AG04449 (cell line): ENCODE measurements around the gene TSGA10IP.

ENCODE experiments used
- CTCF ChIA-PET: fragments of 350-600 bp; formaldehyde crosslinking; extraction: SDS; loops from one replicate; lab custom pipeline; 2021; ENCODE audit warnings: antibody characterized with exemption; lab: Yijun Ruan, JAX
- POLR2A ChIA-PET: fragments of 400-600, 350-600 bp; formaldehyde crosslinking; extraction: SDS; loops from one replicate; lab custom pipeline; 2020; ENCODE audit warnings: antibody characterized with exemption, inconsistent platforms; lab: Yijun Ruan, JAX
- DNase-seq: peaks from one replicate; pipeline ENCODE4 v3.0.0-alpha.2; 2010; ENCODE audit warnings: low read depth, low spot score
- H3K4me3 ChIP-seq: 2 replicates; pipeline ENCODE4 v1.5.1; 2011; ENCODE audit warnings: low read depth, mild to moderate bottlenecking, control low read depth, low read length
- CTCF ChIP-seq: IDR thresholded peaks from one replicate; pipeline ENCODE4 v1.5.1; 2011; ENCODE audit warnings: mild to moderate bottlenecking, moderate library complexity, low read length, control low read depth, inconsistent platforms; ENCODE audit not compliant: insufficient read depth; ENCODE audit errors: missing control alignments

TSGA10IP gene

DNA sequence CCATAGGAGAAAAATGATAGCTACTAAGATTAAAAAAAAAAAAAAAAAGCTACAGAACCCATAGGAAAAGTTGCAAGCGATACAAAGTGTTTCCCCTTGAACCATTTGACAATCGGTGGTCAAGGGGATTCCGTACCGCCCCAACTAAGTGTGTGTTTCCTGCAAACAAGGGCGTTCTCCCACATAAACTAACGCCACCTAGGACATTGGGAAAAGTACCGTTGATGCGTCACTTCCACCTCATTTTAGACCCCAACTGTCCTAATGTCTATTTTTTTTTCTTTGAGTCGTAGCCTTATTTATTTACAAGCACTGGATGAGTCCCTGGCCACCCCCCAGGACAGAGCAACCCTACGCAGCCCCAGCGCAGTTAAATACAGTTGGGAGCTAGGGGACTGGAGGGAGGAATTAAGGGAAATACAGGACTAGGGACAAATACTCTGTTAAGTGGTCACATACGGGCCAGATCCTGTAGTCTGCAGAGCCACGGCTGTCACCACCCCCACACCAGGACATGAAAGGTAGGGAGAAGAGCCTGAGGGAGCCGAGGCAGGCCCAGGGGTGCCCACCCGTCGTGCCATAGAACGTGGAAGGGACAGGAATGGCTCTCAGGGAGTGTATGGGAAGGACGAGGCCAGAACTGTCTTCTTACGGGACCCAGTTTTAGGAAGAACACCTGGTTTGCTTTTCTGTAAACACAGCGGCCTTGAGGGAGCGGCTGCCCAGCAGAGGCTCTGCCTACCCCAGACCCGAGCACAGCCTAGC lies 37.7 kb downstream of the TSGA10IP start:
- no peak for DNase-seq
- POLR2A ChIA-PET: interaction anchor here (0.6 to 2.5 kb wide), 4 partner anchors 11 to 123 kb away, joined by 3 to 7 read pairs (median 4); partner anchors contain the start of genes CCDC85B and MUS81
- no peak overlapping the region for H3K4me3 ChIP-seq
- no peak for TF ChIP-seq CTCF
- CTCF ChIA-PET: interaction anchor here (0.8 to 44.9 kb wide), 5 partner anchors 12 to 278 kb away, joined by 3 to 1090 read pairs (median 5); partner anchors contain the start of genes CCDC85B, CTSW, EFEMP2 and FIBP

DNA sequence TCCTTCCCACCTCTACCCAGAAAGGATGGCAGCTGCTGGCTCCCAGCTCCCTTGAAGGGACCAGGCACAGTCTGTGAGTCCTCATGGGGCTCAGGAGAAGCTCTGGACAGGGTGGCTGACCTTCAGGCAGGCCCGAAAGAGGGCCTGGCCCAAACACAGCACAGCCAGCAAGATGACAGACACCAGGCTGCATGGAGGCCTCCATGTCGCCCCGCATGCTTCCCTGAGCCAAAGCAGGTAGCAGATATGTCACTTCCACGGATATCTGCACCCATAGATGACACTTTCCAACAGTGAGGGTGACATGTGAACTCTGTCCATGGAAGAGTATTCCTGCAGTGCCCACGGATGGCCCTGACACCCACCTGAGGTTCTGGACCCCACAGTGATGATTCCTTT lies 38.3 kb downstream of the TSGA10IP start:
- ChIA-PET POLR2A (interaction anchor here (1.4 kb wide), 1 partner anchor 124 kb away, joined by 4 read pairs; the partner anchor contains the start of gene MUS81), CTCF (interaction anchor here (1.9 to 44.9 kb wide), 3 partner anchors 13 to 124 kb away, joined by 5 to 1090 read pairs (median 8); partner anchors contain the start of genes CCDC85B, CTSW, EFEMP2 and FIBP)
- DNase-seq: no peak
- H3K4me3 ChIP-seq: no peak overlapping the region
- no peak for TF ChIP-seq CTCF

- TF ChIP-seq CTCF: no peak
- CTCF ChIA-PET: interaction anchor here (1.0 to 44.9 kb wide), 11 partner anchors 11 to 276 kb away, joined by 3 to 1090 read pairs (median 8); partner anchors contain the start of genes CCDC85B, CTSW, EFEMP2 and FIBP
- no peak overlapping the region for H3K4me3 ChIP-seq
- POLR2A ChIA-PET: no interaction called here
- no peak for DNase-seq
Measured at GRCh38 chr11:65987336-65987735, 42.1 kb downstream of the TSGA10IP start.

DNA sequence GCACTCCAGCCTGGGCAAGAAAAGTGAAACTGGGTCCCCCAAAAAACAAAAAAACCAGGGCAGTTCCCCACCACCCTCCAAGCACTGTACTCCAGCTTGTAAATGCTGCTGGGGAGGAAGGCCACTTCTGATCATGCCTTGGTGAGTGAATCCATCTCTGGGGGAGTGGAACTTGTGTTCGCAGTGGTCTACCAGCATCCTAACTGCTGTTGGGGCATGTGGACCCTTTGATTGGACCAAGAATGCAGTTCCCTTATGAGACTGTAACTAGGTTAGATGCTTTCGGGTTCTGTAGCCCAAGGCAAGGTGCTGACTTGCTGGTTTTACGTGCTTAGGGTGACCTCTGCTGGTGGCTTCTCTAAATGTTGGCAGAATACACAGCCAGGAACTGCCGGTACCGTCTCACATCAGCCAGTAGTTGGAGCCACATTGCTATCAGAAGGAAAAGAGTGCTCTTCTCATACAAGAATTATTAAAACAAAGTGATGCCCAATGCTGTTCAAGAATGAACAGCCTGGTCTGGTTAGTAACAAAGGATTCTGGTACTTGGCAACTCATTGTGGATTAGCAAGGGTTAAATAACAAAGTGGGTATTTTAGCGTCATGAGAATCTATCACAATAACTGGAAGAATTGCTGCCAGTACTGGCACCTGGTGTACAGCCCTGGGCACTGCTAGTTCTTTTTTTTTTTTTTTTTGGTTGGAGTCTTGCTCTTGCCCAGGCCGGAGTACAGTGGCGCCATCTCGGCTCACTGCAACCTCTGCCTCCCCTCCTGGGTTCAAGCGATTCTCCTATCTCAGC lies 43.7 kb downstream of the TSGA10IP start:
- POLR2A ChIA-PET: interaction anchor here (0.7 to 1.0 kb wide), 2 partner anchors 98 to 131 kb away, joined by 3 read pairs; partner anchors contain the start of genes CCDC85B and CFL1
- CTCF ChIA-PET: interaction anchor here (0.6 to 44.9 kb wide), 36 partner anchors 9 to 374 kb away, joined by 3 to 1090 read pairs (median 4); partner anchors contain the start of genes CCDC85B, CTSW, EFEMP2 and FIBP
- TF ChIP-seq CTCF: peak; percentile 94
- H3K4me3 ChIP-seq: no peak overlapping the region
- DNase-seq: peak; percentile 79

GRCh38 chr11:65992056-65992455 lies 46.8 kb downstream of the TSGA10IP start:
- H3K4me3 ChIP-seq: no peak overlapping the region
- DNase-seq: no peak
- ChIA-PET POLR2A (interaction anchor here (1.0 kb wide), 1 partner anchor 120 kb away, joined by 3 read pairs; the partner anchor contains the start of gene EFEMP2), CTCF (interaction anchor here (1.0 to 44.9 kb wide), 11 partner anchors 7 to 287 kb away, joined by 3 to 1090 read pairs (median 10); partner anchors contain the start of genes CCDC85B, CTSW, EFEMP2 and FIBP)
- no peak for TF ChIP-seq CTCF
